ENCODE measurements around the gene ASB18.

- no peak for TF ChIP-seq ZNF596 (tag by site-specific recombination; IDR thresholded peaks at IDR 0.05)
- TF ChIP-seq EGR2 (tag by site-specific recombination; IDR thresholded peaks at IDR 0.05; ENCODE audit: low read depth) = no peak
- no peak for TF ChIP-seq CTCF (tag by site-specific recombination; IDR thresholded peaks at IDR 0.05)
Observed at GRCh38 chr2:236265675-236266074, 1.5 kb upstream of the ASB18 start.
